Activated CD4-positive, alpha-beta T cell treated with anti-CD3 and anti-CD28 coated beads, Interleukin-2, amount 50 U/mL, for 48 hours (primary cell): ENCODE data around the gene GPR42.
"Not testable (repeated sequence)": the region's sequence is repeated elsewhere in the genome, so short reads cannot be mapped to it uniquely, and the experiment has no call there.

Experiments
- DNase-seq, 2 experiments: peaks; one replicate each; pipeline ENCODE4 v3.0.0-alpha.2; 2020

GPR42 gene

DNA sequence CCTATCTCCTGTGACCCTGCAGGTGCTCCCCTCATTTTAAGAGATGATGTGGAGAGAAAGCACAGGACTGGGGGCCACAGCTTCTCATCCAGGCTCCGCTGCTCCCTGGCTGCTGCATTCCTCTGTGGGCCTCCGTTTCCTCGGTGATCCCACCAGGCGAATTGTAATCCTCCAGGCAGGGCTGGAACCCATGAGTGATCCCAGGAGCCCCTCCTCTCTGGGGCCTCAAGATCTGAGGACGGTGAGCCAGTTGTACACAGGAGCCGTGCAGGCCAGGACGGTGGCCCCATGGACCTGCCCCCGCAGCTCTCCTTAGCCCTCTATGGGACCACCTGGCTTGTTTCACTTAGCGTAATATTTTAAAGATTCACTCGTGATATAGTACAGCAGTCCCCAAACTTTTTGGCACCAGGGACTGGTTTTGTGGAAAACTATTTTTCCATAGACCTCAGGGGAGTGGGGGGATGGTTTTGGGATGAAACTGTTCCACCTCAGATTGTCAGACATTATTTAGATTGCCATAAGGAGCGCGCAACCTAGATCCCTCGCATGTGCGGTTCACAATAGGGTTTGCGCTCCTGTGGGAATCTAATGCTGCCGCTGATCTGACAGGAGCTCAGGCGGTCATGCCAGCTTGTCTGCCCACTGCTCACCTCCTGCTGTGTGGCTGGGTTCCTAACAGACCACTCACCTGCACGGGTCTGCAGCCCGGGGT, 7.0 kb upstream of the GPR42 start:
- no peak for DNase-seq

DNA sequence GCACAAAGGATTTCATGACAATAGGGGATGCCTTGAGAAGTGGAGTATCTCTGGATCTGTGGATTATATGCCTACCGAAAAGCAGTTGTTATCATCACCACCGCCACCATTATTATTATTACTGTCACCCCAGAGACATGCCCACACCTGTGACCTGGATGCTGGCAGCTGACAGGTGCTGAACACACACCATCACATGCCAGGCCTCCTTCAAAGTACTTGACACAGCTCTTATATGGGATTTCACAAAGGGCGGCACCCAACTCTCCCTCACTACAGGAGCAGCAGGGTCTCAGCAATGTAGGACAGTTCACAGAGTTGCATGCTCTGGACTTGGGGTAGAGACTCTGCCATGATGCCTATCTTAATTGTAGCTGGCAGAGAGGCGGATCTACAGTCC, 5.6 kb upstream of the GPR42 start:
- DNase-seq = no peak

DNA sequence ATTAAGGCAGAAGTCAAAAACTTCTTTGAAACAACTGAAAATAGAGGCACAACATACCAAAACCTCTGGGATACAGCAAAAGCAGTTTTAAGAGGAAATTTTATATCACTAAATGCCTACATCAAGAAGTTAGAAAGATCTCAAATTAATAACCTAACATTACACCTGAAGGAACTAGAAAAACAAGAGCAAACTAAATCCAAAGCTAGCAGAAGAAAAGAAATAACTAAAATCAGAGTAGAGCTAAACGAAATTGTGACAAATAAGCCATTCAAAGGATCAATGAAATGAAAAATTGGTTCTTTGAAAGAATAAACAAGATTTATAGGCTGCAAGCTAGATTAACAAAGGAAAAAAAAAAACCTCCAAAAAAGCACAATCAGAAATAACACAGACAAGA, 2.5 kb upstream of the GPR42 start:
- no peak for DNase-seq

DNA sequence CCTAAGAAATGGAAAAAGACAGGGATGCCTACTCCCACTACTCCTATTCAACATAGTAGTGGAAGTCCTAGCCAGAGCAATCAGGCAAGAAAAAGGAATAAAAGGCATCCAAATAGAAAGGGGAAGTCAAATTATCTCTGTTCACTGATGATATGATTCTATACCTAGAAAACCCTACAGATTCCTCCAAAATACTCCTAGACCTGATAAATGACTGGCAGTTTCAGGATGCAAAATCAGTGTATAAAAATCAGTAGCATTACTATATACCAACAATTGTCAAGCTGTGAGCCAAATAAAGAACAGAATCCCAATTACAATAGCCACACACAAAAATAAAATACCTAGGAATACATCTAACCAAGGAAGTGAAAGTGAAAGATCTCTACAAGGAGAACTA, 1.3 kb upstream of the GPR42 start:
- DNase-seq = no peak

DNA sequence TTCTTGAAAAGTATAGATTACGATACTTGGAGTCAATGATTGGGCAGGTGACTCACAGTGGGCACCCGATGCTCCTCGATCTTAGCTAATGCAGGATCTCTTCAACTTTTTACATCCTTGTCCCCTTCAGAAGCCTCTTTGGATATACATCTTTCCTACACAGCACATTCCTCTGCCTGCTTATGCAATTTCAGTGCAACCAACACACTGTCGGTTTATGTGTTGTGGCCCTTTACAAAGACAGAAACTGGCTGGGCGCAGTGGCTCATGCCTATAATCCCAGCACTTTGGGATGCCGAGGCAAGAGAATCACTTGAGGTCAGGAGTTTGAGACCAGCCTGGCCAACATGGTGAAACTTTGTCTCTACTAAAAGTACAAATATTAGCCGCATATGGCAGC, 2.6 kb downstream of the GPR42 start:
- DNase-seq = no peak

DNA sequence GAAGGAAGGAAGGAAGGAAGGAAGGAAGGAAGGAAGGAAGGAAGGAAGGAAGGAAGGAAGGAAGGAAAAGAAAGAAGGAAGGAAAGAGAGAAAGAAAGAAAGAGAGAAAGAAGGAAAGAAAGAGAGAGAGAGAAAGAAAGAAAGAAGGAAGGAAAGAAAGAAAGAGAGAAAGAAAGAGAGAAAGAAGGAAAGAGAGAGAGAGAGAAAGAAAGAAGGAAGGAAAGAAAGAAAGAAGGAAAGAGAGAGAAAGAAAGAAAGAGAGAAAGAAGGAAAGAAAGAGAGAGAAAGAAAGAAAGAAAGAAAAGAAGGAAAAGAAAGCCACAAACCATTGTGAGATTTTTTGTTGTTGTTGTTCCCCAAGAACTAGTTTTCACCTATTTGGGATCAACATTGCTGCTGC, 3.2 kb downstream of the GPR42 start:
- DNase-seq = not testable (repeated sequence)

DNA sequence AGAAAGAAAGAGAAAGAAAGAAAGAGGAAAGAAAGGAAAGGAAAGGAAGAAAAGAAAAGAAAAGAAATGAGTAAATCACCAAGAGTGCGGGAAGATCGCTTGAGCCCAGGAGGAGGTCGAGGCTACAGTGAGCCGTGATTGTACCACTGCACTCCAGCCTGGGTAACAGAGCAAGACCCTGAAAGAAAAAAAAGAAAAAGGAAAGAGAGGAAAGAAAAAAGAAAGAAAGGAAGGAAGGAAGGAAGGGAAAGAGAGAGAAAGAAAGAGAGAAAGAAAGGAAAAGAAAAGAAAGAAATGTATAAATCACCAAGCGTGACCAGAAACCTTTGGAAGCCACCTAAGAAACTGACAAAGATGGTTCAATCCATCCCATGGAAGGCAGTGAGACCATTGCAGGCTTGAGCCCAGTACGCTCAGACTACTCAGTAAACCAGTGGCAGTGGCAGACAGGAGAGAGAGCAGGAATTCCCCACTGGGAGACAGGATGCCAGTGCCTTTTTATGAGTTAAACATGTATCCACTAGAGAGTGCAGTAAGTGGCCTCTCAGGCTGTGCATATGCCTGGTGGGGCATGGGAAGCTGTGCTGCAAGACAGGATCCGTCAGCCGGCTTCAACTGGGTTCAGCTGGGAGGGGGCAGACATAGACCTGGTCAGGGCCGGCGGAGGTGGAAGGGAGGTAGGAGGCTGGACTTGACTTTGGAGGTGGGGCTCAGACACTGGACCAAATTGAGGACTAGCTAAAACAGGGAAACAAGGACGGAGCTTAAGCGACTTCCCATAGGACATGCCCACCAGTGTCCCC, 4.8 kb downstream of the GPR42 start:
- DNase-seq = no peak

DNA sequence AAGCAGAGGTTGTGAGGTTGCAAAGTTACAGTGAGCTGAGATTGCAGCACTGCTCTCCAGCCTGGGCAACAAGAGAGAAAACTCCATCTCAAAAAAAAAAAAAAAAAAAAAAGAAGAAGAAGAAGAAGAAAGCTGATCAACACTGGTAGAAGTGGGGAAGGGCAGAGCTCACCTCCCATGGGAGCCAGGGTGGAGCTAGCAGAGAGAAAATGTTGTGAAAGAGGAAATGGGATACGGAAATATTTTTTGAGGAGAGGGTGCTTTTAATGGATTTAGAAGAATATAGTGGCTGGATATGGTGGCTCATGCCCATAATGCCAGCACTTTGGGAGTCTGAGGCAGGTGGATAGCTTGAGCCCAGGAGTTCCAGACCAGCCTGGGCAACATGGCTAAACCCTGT, 6.8 kb downstream of the GPR42 start:
- DNase-seq = no peak

DNA sequence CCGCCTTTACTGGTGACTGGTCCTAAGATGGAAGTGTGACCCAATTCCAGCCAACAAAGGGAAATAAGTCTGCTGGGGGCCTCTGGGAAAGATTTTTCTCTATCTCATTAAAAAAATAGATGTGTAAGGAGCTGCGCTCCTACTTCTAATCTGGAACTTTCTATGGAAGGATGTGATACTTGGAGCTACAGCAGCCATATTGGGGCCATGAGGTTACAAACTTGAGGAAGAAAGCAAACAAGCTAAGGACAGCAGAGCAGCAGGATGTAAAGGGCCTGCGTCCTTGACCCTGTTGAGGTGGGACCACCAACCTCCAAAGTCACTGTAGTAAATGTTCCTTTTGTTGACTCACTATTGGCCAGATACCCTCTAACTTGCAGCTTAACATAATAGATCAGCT, 7.5 kb downstream of the GPR42 start:
- DNase-seq = no peak

DNA sequence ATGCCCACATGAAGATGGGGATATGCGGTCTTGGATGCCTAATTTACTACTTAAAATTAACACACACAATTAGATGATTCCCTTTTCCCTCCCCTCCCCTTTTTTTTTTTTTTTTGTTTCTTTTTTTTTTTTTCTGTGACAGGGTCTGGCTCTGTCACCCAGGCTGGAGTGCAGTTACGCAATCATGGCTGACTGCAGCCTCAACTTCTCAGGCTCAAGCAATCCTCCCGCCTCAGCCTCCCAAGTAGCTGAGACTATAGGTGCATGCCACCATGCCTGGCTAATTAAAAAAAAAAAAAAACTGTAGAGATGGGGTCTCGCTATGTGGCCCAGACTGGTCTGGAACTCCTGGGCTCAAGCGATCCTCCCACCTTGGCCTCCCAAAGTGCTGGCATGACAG, 8.7 kb downstream of the GPR42 start:
- DNase-seq = not testable (repeated sequence)

DNA sequence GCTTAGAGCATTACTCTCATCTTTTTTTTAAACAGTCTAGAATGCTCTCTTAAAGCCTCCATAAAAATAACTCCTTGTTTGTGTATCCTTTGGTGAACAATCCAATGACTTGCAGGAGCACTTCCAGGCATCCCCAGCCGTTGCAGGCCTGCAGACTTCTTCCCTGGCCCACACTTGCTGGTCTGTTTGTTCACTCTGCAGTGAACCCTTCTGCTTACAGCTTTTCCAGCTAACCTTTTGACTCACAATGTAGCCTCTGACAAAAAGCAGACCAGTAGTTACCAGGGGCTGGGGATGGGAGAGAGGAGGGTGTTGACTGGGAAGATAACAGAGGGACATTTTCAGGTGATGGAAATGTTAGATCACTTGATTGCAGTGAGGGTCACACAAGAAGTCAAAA, 9.1 kb downstream of the GPR42 start:
- DNase-seq = no peak

DNA sequence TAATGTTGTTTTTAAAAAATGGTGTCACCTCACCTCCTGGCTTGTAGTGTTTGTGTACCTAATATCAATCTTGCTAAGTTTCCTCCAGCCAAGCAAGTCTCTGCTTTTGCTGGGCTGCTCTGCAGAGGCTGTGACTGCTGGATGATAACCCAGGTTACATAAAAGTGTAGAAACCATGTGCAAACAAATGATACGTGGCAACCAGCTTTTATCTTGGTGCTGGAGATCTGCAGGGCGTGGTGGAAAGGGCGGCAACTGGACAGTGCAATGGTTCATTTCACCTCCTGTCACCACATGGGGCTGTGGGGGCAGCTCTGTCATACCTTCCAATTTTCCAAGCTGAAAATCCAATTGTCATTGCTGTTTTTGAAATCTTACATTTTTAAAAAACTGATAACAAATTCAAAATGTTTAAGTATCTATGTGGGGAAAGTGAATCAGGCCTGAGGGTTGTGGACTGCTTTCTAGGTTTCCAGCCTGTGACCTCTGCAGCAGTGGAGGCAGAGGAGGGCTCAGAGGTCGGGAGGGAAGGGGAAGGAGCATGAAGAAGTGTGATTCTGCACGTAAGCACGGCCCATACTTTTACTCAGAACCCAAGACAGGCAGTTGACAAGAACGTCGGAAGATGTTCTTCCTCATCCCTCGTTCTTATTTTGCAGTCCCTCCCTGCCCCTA, 9.7 kb downstream of the GPR42 start:
- DNase-seq = no peak

DNA sequence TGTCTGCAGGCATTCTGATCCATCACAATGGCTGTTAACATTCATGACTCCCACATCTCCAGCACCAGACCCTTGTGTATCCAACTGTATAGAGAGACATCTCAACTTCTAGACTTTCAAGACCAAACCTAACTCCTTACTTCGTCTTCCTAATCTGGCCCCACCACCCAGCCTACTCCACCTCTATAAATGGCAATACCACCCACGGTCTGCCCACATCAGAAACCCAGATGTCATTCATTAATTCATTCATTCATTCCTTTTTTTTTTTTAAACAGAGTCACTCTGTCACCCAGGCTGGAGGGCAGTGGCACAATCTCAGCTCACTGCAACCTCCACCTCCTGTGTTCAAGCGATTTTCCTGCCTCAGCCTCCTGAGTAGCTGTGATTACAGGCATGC, 10.4 kb downstream of the GPR42 start:
- no peak for DNase-seq

DNA sequence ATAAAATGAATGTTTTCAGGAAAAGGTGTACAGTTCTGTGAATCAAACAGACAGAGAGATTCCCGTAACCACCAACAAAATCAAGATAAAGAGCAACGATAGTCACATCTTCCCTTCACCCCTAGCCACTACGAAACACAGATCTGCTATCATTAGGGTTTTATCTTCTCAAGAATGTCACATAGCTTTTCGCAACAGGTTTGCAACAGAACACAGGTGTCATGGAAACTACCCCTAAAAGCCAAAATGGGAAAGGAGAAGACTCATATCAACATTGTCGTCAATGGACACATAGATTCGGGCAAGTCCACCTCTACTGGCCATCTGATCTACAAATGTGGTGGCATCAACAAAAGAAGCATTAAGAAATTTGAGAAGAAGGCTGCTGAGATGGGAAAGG, 11.1 kb downstream of the GPR42 start:
- DNase-seq = no peak

DNA sequence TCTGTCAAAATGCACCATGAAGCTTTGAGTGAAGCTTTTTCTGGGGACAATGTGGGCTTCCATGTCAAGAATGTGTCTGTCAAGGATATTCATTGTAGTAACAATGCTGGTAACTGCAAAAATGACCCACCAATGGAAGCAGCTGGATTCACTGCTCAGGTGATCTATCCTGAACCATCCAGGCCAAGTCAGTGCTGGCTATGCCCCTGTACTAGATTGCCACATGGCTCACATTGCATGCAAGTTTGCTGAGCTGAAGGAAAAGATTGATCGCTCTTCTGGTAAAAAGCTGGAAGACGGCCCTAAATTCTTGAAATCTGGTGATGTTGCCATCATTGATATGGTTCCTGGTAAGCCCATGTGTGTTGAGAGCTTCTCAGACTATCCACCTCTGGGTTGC, 12.7 kb downstream of the GPR42 start:
- no peak for DNase-seq

DNA sequence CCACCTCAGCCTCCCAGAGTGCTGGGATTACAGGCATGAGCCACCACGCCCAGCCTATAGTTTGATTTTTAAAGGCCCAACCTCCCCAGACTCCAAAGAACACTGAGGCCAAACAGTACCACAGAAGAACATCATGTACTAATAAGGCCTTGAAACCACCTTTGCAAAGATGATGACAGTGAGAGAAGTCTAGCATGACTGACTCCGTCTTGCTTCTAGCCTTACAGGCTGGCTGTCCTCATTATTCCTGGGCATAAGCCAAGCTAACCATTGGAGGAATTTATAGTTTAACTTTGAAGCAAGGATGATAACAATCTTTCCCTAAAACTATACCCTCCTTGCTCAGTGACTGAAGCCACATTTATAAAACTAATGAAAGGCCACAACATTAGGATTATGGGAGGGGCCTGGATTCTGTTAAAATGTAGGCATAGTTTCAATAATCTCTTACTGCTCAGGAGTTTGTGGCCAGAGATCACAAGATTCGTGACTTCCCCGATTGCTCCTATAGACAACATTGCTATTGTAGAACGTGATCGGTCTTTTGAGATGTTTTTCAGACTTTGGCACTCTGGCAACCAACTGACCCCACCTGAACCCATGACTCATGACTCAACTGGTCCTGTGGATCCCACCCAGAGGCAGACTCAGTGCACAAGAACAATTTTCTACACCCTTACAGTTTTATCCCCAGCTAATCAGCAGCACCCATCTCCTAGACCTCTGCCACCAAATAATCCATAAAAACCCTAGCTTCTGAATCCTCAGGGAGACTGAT, 17.6 kb downstream of the GPR42 start:
- DNase-seq = no peak

DNA sequence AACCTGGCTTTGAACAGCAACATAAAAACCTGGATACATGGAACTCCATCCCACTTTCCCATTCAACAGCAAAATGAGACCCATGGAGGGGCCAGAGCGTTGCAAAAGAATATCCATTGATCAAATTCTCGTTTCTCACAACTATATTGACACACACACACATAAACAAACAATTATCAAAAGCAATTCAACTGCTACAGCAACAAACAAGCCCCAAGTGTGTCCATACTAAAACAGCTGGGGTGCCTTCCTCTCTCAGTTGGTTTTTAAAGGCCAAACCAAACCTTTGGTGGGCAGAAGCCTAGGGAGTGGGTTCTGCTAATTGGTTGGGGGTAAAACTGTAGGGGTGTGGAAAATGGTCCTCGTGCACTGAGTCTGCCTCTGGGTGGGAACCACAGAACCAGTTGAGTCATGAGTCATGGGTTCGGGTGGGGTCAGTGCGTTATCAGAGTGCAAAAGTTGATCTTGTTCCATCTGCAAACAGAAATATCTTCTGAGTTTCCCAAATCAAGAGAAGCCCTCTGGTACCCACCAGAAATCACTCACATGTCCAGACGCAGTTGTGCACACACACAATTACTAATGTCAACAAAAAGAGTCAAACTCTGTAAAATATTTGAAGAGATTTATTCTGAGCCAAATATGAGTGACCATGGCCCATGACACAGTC, 18.5 kb downstream of the GPR42 start:
- no peak for DNase-seq

DNA sequence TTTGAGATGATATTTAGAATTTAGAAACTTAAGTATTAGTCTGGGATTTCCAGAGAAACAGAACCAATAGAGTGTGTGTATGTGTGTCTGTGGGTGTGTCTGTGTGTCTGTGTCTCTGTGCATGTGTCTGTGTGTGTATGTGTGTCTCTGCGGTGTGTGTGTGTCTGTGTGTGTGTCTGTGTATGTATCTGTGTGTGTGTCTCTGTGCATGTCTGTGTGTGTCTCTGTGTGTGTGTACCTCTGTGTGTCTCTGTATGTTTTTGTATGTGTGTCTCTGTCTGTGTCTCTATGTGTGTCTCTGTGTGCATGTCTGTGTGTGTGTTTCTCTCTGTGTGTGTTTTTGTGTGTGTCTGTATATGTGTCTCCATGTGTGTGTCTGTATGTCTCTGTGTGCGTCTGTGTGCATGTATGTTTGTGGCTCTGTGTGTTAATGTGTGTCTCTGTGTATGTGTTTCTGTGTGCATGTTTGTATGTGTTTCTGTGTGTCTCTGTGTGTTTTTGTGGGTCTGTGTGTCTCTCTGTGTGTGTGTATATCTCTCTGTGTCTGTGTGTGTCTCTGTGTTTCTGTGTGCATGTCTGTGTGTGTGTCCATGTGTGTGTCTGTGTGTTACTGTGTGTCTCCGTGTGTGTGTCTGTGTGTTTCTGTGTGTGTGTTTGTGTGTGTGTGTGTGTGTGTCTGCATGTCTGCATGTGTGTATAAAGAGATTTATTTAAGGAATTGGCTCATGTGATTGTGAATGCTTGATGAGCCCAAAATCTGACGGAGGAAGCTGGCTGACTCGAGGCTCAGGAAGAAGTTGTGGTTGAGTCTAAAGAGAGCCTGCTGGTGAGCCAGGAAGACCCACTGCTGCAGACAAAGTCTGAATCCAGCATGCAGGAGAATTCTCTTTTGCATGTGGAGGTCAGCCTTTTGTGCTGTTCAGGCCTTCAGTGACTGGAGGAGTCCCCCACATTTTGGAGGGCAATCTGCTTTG, 22.2 kb downstream of the GPR42 start:
- no peak for DNase-seq

DNA sequence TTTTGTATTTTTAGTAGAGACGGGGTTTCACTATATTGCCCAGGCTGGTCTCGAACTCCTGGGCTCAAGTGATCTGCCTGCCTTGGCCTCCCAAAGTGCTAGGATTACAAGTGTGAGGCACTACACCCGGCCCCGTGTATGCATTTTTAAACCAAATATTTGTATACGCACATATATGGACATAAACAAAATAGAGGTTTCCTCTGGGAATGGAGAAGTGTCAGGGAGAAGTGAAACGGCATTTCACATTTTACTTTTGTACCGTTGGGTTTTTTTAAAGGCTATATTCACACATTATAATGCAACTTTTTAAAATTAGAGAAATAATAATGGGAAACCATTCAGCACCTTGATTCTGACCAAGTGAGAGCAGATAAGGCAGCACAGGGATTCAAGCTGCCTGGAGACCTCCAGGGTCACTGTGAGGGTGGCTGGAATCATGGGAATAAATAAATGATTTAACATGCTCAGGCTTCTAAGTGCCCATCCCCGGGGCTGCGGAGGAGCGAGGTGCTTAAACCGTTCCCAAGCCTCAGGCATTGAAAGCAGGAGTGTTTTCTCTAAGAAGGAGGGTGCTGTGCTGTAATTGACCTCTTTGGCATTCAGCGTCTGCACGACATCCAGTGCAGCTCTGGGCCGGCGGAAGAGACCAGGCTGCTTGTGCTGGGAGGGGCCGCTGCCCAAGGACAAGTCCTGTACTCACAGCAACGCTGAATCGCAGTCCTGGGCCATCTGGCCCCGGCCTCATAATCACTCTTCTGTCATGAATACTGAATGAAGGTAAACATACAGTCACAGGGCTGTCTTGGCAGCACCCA, 24.7 kb downstream of the GPR42 start:
- DNase-seq = no peak

DNA sequence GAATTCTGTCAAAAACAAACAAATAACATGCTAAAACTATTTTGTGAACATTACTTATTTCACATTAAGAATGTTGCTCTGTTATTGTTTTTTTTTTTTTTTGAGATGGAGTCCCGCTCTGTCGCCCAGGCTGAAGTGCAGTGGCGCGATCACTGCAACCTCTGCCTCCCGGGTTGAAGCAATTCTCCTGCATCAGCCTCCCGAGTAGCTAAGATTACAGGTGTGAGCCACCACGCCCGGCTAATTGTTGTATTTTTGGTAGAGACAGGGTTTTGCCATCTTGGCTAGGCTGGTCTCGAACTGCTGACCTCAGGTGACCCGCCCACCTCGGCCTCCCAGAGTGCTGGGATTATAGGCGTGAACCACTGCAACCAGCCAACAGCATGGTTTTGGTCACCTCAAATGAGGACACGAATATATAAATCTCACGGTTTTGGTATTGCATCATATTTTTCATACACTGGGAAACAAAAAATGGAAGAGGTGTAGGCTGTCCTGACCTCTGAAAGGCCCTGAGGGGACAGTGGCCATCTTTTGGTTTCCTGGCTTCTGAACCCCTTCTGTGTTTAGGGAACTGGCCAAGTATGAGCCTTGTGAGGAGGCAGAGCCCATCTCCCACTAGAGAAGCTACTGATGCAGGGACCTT, 25.5 kb downstream of the GPR42 start:
- DNase-seq = no peak
